Pancreas (tissue), 10 donors: ENCODE measurements around the gene LPIN1. TPM values are rescaled to one million over a fixed set of nuclear protein-coding genes. Genes with fewer than 3 reads are reported as not detected.
"Not testable (repeated sequence)": the region's sequence is repeated elsewhere in the genome, so short reads cannot be mapped to it uniquely, and the experiment has no call there.

Source experiments
- ATAC-seq, 4 donors: fragments of 200-7000 bp; cut with Tn5 transposase; one replicate each; pipeline versions ENCODE4 v1.8.0 to v1.9.1; 2020; ENCODE audit warnings: mild to moderate bottlenecking in 4 of 4, moderate library complexity in 4 of 4
- DNase-seq, 6 donors: peaks; one replicate each; pipeline ENCODE4 v3.0.0-alpha.2; 2020
- FAIRE-seq: peaks from 2 replicates; lab custom pipeline; 2012; peaks lifted over from hg19 to GRCh38; lab: Jason Lieb, UNC
- H3K27ac ChIP-seq, 4 donors: fragments of 200-600 bp; sonication (generic); 1 replicate in 3 of 4; 2 replicates in 1 of 4; pipeline versions ENCODE4 v1.5.0 to v1.8.0; 2020
- H3K27me3 ChIP-seq, 4 donors: fragments of 200-600 bp; one replicate each; pipeline ENCODE4 v1.8.0; 2021
- H3K36me3 ChIP-seq, 3 donors: fragments of 200-600 bp; sonication (generic) in 1 of 3; one replicate each; pipeline versions ENCODE4 v1.5.0 to v1.8.0; 2020 to 2021
- H3K4me1 ChIP-seq, 3 donors: fragments of 200-600 bp; one replicate each; pipeline ENCODE4 v1.8.0; 2021
- H3K4me3 ChIP-seq, 4 donors: fragments of 200-600 bp; sonication (generic) in 2 of 4; one replicate each; pipeline versions ENCODE4 v1.5.0 to v1.8.0; 2020 to 2021
- H3K9me3 ChIP-seq, 4 donors: fragments of 200-600 bp; one replicate each; pipeline ENCODE4 v1.8.0; 2021
- WGBS, 2 donors: extraction: QIAGEN DNeasy Blood & Tissue Kit; methylation state at CpG; one replicate each; pipeline ENCODE4 v1.1.7; 2013; 5-methylcytosine and 5-hydroxymethylcytosine counted together
- intact Hi-C, 3 donors: fragments of 100-400 bp; cut with DNase I; formaldehyde crosslinking; loops; one replicate each; pipeline versions ENCODE4 v1.11.1 to v1.14.2; 2022
- polyA plus RNA-seq, 2 donors: library from polyadenylated mRNA; stranded (reverse); fragments of 200-250 nt; gene quantifications; one replicate each; pipeline ENCODE4 v1.2.3, GENCODE V29; 2013
- total RNA-seq, 6 donors: library from RNA; stranded (reverse); fragmentation: NEBNext Ultra II Directional in 4 of 6; extraction: Animal tissue kit (Norgen Biotek cat#: 25700) in 4 of 6; gene quantifications; one replicate each; pipeline versions ENCODE4 v1.2.1 to v1.2.4, GENCODE V29; 2021 to 2023
- TF ChIP-seq, protein P1 (sequence below), 4 donors: fragments of 200-600 bp; sonication (generic) in 3 of 4; IDR thresholded peaks; one replicate each; pipeline versions ENCODE4 v1.5.0 to v1.8.0; 2021; ENCODE audit warnings: antibody characterized with exemption in 4 of 4
- donor health status: healthy with polysubstance abuse.
- donor health status: DM: no; HTN: no; CAD: no; lungs with moderate emphysema.
- donor health status: DM: no; HTN: no; CAD: no.
- donor health status: control.
- donor health status: control.
- donor health status: Bipolar disorder and iron deficiency.
- donor health status: DM: yes; HTN: yes; CAD: no.
- donor health status: DM: no; HTN: no; CAD: no.
- donor health status: DM: no; HTN: no; CAD: no.
- donor health status: DM: yes; HTN: yes; CAD: no.

Gene LPIN1
- total and polyA plus RNA-seq, 8 donors = 7.4 to 16.5 (median 9.9) TPM

DNA sequence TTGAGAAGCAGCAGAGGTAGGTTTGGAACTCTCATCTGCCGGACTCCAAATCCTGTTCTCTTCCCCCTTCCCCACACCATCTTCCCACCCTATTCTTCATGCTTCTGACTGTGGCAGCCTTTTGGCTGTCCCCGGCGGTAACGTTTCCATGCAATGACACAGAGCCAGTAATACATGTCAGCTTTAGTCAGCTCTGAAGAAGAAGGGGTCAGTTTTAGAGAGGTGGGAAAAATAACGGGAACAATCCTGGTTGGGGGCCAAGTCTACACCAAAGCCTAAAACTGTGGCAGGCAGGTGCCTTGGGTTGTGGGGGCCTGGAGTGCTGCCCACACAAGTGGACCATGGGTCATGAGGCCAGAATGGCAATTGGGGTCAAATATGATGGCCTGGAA lies 106.8 kb downstream of the LPIN1 start:
- 73 to 93% methylated on average over 5 of the region's 5 CpGs for WGBS, 2 donors

GRCh38 chr2:11855064-11855760 lies 108.8 kb downstream of the LPIN1 start:
- TF ChIP-seq, protein P1, sequence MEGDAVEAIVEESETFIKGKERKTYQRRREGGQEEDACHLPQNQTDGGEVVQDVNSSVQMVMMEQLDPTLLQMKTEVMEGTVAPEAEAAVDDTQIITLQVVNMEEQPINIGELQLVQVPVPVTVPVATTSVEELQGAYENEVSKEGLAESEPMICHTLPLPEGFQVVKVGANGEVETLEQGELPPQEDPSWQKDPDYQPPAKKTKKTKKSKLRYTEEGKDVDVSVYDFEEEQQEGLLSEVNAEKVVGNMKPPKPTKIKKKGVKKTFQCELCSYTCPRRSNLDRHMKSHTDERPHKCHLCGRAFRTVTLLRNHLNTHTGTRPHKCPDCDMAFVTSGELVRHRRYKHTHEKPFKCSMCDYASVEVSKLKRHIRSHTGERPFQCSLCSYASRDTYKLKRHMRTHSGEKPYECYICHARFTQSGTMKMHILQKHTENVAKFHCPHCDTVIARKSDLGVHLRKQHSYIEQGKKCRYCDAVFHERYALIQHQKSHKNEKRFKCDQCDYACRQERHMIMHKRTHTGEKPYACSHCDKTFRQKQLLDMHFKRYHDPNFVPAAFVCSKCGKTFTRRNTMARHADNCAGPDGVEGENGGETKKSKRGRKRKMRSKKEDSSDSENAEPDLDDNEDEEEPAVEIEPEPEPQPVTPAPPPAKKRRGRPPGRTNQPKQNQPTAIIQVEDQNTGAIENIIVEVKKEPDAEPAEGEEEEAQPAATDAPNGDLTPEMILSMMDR (IDR thresholded peaks at IDR 0.05) = no peak
- Histone ChIP-seq H3K36me3 (no peaks in the 10 kb centered on the region), H3K27ac (no peak overlapping the region), H3K9me3 (no peaks in the 10 kb centered on the region), H3K27me3 (no peaks in the 10 kb centered on the region), H3K4me1 (no peaks in the 10 kb centered on the region), H3K4me3 (no peak overlapping the region)
- WGBS, 2 donors = 61 to 69% methylated on average over 10 of the region's 10 CpGs
- DNase-seq = no peak
- ATAC-seq = no peak
- intact Hi-C loops = no loop called here
- FAIRE-seq = no peak

More for the DNA sequence above, 106.8 kb downstream of the LPIN1 start:
- TF ChIP-seq, protein P1 (IDR thresholded peaks at IDR 0.05) = no peak
- no peak for ATAC-seq
- no peak overlapping the region for H3K4me3 ChIP-seq
- H3K27me3 ChIP-seq = no peaks in the 10 kb centered on the region
- no peak for DNase-seq
- no peak overlapping the region for H3K27ac ChIP-seq
- no peaks in the 10 kb centered on the region for H3K4me1 ChIP-seq
- no peaks in the 10 kb centered on the region for H3K36me3 ChIP-seq
- intact Hi-C loops = no loop called here
- H3K9me3 ChIP-seq = no peaks in the 10 kb centered on the region
- no peak for FAIRE-seq

- no peaks in the 10 kb centered on the region for H3K36me3 ChIP-seq
- no peaks in the 10 kb centered on the region for H3K27me3 ChIP-seq
- ATAC-seq = no peak
- intact Hi-C loops = no loop called here
- WGBS, 2 donors = 66 to 73% methylated on average over 5 of the region's 5 CpGs
- H3K9me3 ChIP-seq = no peaks in the 10 kb centered on the region
- H3K4me1 ChIP-seq = no peaks in the 10 kb centered on the region
- no peak overlapping the region for H3K4me3 ChIP-seq
- no peak for FAIRE-seq
- DNase-seq = no peak
- TF ChIP-seq, protein P1 (IDR thresholded peaks at IDR 0.05) = no peak
- H3K27ac ChIP-seq = no peak overlapping the region
Observed at GRCh38 chr2:11856095-11856494, 109.7 kb downstream of the LPIN1 start.

- no peak for FAIRE-seq
- H3K9me3 ChIP-seq = no peaks in the 10 kb centered on the region
- WGBS, 2 donors = 80 to 81% methylated on average over 2 of the region's 2 CpGs
- intact Hi-C loops = no loop called here
- H3K4me1 ChIP-seq = peaks cover 0 to 3% (median 0%) of the 10 kb centered on the region in 3 donors
- peak in 1 of 4 donors; percentile 42 for ATAC-seq
- no peak for DNase-seq
- TF ChIP-seq, protein P1 (IDR thresholded peaks at IDR 0.05) = no peak
- H3K27ac ChIP-seq = no peak overlapping the region
- H3K36me3 ChIP-seq = no peaks in the 10 kb centered on the region
- H3K4me3 ChIP-seq = no peak overlapping the region
- H3K27me3 ChIP-seq = no peaks in the 10 kb centered on the region
Observed at GRCh38 chr2:11858883-11859282, 112.5 kb downstream of the LPIN1 start.

GRCh38 chr2:11859975-11860374 lies 113.5 kb downstream of the LPIN1 start:
- H3K4me3 ChIP-seq, H3K4me1 ChIP-seq, ATAC-seq, H3K27me3 ChIP-seq, DNase-seq, H3K9me3 ChIP-seq, H3K36me3 ChIP-seq, H3K27ac ChIP-seq, FAIRE-seq: not testable (repeated sequence)
- intact Hi-C loops = loop anchor here in 2 of 3 donors (10.0 kb wide), 2 partner anchors 855 to 1145 kb away; partner anchors contain the start of gene TRIB2 (in 1 of the 2)
- WGBS, 2 donors = 95 to 96% methylated on average over 3 of the region's 3 CpGs
